Testis (tissue), 2 donors: ENCODE results near the gene ERN2.

Experiments used
- POLR2A ChIP-seq: fragments of 450-650 bp; IDR thresholded peaks from one replicate; pipeline ENCODE4 v1.6.1; 2017; ENCODE audit warnings: antibody characterized with exemption, mild to moderate bottlenecking, moderate library complexity
- TF ChIP-seq, protein P1 (sequence below), 3 experiments: fragments of 450-650 bp in 2 of 3; fragments of 200-600 bp in 1 of 3; sonication (generic) in 1 of 3; IDR thresholded peaks; one replicate each; pipeline ENCODE4 v1.5.1; 2016 to 2019; ENCODE audit warnings: antibody characterized with exemption in 3 of 3, mild to moderate bottlenecking in 2 of 3, moderate library complexity in 1 of 3

DNA sequence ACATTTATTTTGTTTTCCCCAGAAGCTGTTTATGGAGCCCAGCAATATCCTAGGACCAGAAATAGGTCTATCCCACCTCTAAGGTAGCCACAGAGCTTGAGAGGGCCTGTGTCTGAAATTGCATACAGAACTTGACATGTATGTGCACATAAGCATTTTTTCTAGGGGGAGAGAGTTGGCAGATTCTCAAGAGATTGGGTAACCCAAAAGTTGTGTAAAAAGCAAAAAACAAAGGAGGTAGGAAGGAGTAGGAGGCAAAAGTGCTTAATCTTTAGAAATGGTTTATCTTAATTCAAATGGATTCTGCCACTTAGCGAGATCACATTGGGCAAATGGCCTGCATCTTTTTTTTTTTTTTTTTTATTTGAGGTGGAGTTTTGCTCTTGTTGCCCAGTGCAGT, 30.8 kb downstream of the ERN2 start:
- TF ChIP-seq, protein P1, sequence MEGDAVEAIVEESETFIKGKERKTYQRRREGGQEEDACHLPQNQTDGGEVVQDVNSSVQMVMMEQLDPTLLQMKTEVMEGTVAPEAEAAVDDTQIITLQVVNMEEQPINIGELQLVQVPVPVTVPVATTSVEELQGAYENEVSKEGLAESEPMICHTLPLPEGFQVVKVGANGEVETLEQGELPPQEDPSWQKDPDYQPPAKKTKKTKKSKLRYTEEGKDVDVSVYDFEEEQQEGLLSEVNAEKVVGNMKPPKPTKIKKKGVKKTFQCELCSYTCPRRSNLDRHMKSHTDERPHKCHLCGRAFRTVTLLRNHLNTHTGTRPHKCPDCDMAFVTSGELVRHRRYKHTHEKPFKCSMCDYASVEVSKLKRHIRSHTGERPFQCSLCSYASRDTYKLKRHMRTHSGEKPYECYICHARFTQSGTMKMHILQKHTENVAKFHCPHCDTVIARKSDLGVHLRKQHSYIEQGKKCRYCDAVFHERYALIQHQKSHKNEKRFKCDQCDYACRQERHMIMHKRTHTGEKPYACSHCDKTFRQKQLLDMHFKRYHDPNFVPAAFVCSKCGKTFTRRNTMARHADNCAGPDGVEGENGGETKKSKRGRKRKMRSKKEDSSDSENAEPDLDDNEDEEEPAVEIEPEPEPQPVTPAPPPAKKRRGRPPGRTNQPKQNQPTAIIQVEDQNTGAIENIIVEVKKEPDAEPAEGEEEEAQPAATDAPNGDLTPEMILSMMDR (IDR thresholded peaks at IDR 0.05): no peak
- no peak for TF ChIP-seq POLR2A
